ENCODE data around the gene CRYBB3. TPM values are rescaled to one million over a fixed set of nuclear protein-coding genes. Genes with fewer than 3 reads are reported as not detected.

The CRYBB3 gene
- total and polyA plus RNA-seq, 10 of the 15 experiments (the other 5 are each of a cell fraction or from before 2014, with no cell fraction given): 0.26 TPM; not detected in 9

DNA sequence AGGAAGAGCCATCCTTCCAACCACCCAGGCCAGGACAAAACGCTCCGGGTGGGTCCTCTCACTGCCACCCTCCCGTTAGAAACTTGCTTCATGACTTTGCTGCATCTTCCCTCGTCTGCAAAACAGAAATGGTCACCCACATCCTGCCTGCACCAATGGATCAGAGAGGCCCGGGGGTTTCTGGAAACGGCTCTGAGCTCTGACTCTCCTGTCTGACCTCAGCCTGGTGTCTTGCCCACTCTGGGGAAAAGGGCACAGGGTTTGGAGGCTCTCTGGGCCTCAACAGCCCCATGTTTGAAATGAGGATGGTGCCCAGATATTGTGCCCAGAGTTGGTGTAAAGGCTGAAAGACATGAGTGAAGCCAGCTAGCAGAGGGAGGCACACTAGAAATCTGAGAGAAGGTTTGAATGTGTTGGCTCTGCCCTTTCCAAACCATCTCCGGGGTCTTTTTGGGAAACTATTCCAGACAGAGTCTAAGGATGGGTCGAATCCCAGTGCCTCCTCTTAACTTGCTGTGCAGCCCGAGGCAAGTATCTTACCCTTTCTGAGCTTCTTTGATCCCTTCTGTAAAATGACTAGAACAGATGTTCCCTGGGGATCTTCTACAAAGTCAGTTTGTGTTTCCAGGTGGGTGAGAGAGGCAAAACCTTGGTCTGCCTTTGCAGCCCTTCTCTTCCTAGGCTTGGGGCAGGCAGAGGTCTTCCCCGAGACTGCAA lies 2.1 kb downstream of the CRYBB3 start:
- Histone ChIP-seq H3K9ac (ENCODE audit: control insufficient read depth, insufficient read depth, low read length) (no peak overlapping the region), H3K9me3 (replicated peaks; ENCODE audit: control insufficient read depth, insufficient read depth, low read length) (no peaks in the 10 kb centered on the region), H4K20me1 (ENCODE audit: control insufficient read depth, insufficient read depth) (no peaks in the 10 kb centered on the region), H3K36me3 (ENCODE audit: control insufficient read depth in 2 of 2, insufficient read depth in 2 of 2, low read length in 1 of 2) (no peaks in the 10 kb centered on the region), H2AFZ (ENCODE audit: control insufficient read depth, low read depth, low read length) (no peak overlapping the region), H3K27ac (ENCODE audit: control insufficient read depth, insufficient read depth) (no peak overlapping the region), H3K4me3 (no peak overlapping the region), H3K4me1 (ENCODE audit: control insufficient read depth, insufficient read depth, low read length) (no peaks in the 10 kb centered on the region), H3K4me2 (ENCODE audit: control insufficient read depth, insufficient read depth) (no peak overlapping the region), H3K27me3 (replicated peaks in 1 of 2; ENCODE audit: control insufficient read depth in 2 of 2, insufficient read depth in 2 of 2, low read length in 1 of 2) (no peaks in the 10 kb centered on the region; a peak in 1 of 4 replicates), H3K79me2 (ENCODE audit: control insufficient read depth, insufficient read depth, low read length) (no peaks in the 10 kb centered on the region)
- SMC1A ChIA-PET (ENCODE audit: uncharacterized antibody, unreplicated experiment): interaction anchor here (0.6 to 2.4 kb wide), 5 partner anchors 91 to 128 kb away, joined by 3 to 8 read pairs (median 4); no protein-coding TSS in a partner anchor
- RAD21 ChIA-PET (ENCODE audit: unreplicated experiment): interaction anchor here (0.5 to 2.0 kb wide), 3 partner anchors 112 to 131 kb away, joined by 3 to 7 read pairs (median 6); no protein-coding TSS in a partner anchor
- no TSS peak for BruUV-seq (replicated peaks)
- in situ Hi-C loops (cut with MboI): no loop called here
- intact Hi-C loops (cut with micrococcal nuclease; ENCODE audit: unreplicated experiment): loop anchor here (1.0 kb wide), 1 partner anchor 132 kb away; no protein-coding TSS in a partner anchor
- CTCF ChIA-PET: interaction anchor here (0.5 to 2.9 kb wide), 28 partner anchors 9 to 585 kb away, joined by 3 to 21 read pairs (median 4); no protein-coding TSS in a partner anchor
- FAIRE-seq (no peak), ATAC-seq (no peak), DNase-seq (ENCODE audit: low read depth, low spot score) (no peak)
- POLR2A ChIA-PET: no interaction called here
- TF ChIP-seq EZH2 (IDR thresholded peaks at IDR 0.05; ENCODE audit: borderline replicate concordance, control insufficient read depth, low read depth, low read length) (no peak), CBFB (IDR thresholded peaks at IDR 0.05; ENCODE audit: low read depth) (no peak), CBX5 (IDR thresholded peaks at IDR 0.05; ENCODE audit: low read depth) (no peak), WRNIP1 (IDR thresholded peaks at IDR 0.05; ENCODE audit: borderline replicate concordance, low read depth, low read length) (no peak), HCFC1 (IDR thresholded peaks at IDR 0.05; ENCODE audit: low read length) (no peak), POLR2AphosphoS2 (IDR thresholded peaks at IDR 0.05; ENCODE audit: low read depth, low read length) (no peak), IRF3 (IDR thresholded peaks at IDR 0.05) (no peak), NFIC (IDR thresholded peaks at IDR 0.05; ENCODE audit: low read depth, low read length) (no peak)
- 4% methylated on average over 10 of the region's 10 CpGs for WGBS (ENCODE audit: insufficient coverage, insufficient replicate concordance, low lambda C conversion rate, missing lambda C conversion rate)

Measured in GM12878 (cell line).